ENCODE results near the gene MYH14. TPM values are rescaled to one million over a fixed set of nuclear protein-coding genes. Genes with fewer than 3 reads are reported as not detected.
A peak's percentile ranks its signal among the peaks of the same experiment; 100 is the strongest.

The MYH14 gene
- total RNA-seq, 1 donor from 2014 or later: 121 TPM

GRCh38 chr19:50190439-50190891 lies 13.0 kb upstream of the MYH14 start:
- ATAC-seq (ENCODE audit: poor library complexity) (peak; percentile 38), DNase-seq (no peak)

DNA sequence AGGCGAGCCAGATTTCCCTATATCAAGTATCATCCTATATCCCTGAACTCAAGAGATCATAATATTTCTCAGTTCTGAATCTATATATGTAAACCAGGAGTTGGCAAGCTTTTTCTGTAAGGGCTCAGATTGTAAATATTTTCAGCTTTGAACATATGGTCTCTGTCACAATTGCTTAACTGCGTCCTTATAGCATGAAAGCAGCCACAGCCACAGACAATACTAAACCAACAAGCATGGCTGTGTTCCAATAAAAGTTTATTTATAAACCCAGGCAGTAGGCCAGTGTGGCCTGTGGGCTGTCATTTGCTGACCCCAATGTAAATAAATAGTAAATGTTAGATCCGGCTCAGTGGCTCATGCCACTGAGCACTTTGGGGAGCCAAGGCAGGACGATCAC lies 12.2 kb upstream of the MYH14 start:
- intact Hi-C loops (cut with DNase I): no loop called here
- DNase-seq (no peak), ATAC-seq (ENCODE audit: poor library complexity) (peak; percentile 80)

More at GRCh38 chr19:50190439-50190891, 13.0 kb upstream of the MYH14 start:
- intact Hi-C loops (cut with DNase I): no loop called here

DNA sequence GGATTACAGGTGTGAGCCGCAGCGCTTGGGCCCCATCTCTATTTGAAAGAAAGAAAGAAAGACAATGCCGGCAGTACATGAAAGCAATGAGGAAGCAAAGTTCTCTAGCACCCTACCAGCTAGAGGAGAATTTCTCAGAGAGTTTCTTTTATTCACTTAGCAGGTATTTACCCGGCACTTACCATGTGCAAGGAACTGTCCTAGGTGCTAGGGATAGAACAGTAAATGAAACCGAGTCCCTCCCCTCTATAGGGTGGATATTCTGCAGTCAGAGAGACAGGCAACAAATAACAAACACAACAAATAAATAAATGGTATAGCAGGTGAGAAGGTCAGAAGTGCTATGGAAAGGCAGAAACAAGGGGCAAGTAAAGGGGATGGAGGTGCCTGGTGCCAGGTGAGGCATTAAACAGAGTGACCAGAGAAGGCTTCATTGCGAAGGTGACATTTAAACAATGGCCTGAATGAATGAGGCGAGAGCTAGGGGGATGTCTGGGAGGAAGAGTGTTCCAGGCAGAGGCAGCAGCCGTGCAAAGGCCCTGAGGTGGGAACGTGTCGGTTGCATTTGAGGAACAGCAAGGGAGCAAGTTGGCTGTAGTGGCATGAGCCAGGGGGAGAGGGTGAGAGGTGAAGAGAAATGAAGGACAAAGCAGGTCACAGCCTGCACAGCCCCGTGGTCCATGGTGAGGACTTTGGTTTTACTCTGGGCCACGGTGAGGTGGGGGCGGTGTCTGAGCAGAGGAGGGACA lies 10.8 kb upstream of the MYH14 start:
- intact Hi-C loops (cut with DNase I): no loop called here
- ATAC-seq (ENCODE audit: poor library complexity): no peak
- DNase-seq: no peak

- DNase-seq (no peak), ATAC-seq (ENCODE audit: poor library complexity) (no peak)
- intact Hi-C loops (cut with DNase I): no loop called here
Observed at GRCh38 chr19:50195224-50195623, 8.2 kb upstream of the MYH14 start.

- intact Hi-C loops (cut with DNase I): no loop called here
- ATAC-seq (ENCODE audit: poor library complexity) (no peak), DNase-seq (no peak)
Observed at GRCh38 chr19:50196322-50196932, 7.0 kb upstream of the MYH14 start.

DNA sequence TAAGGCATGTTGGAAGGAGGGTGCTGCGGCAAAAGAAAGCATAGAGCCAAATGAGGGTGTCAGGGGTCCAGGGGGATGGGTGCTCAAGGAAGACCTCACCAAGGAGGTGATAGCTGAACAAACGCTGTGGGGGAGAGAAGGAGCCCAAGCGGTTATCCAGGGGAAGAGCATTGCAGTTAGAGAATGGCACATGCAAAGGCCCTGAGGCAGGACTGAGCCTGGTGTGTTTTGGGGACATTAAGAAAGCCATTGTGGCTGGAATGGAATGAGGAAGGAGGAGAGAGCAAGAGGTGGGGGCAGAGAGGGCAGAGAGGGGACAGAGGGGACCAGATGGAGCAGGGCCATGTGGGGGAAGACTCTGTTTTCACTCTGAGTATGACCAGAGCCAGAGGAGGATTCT lies 6.1 kb upstream of the MYH14 start:
- intact Hi-C loops (cut with DNase I): no loop called here
- ATAC-seq (ENCODE audit: poor library complexity) (no peak), DNase-seq (no peak)

- DNase-seq (no peak), ATAC-seq (ENCODE audit: poor library complexity) (peak; percentile 57)
- intact Hi-C loops (cut with DNase I): no loop called here
Observed at GRCh38 chr19:50198431-50199258, 4.8 kb upstream of the MYH14 start.

DNA sequence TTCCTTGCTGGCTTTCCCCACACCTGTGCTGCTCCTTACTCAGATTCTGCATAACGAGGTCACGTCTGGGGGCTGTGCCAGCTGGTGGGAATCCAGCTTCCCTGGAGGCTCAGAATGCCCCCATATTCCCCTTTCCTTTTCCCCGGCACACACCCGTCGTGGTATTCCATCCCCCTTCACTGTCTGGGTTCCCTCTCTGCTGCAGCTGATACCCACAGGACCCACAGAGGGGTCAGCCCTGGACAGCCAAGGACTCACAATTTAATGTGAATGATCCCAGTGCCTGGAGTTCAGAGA lies 4.2 kb upstream of the MYH14 start:
- no peak for DNase-seq
- intact Hi-C loops (cut with DNase I): no loop called here
- peak; percentile 7 for ATAC-seq (ENCODE audit: poor library complexity)

GRCh38 chr19:50202386-50202785 lies 1.0 kb upstream of the MYH14 start:
- intact Hi-C loops (cut with DNase I): no loop called here
- ATAC-seq (ENCODE audit: poor library complexity) (no peak), DNase-seq (no peak)

GRCh38 chr19:50202962-50203280 lies 501 bp upstream of the MYH14 start:
- DNase-seq (no peak), ATAC-seq (ENCODE audit: poor library complexity) (no peak)
- intact Hi-C loops (cut with DNase I): no loop called here

DNA sequence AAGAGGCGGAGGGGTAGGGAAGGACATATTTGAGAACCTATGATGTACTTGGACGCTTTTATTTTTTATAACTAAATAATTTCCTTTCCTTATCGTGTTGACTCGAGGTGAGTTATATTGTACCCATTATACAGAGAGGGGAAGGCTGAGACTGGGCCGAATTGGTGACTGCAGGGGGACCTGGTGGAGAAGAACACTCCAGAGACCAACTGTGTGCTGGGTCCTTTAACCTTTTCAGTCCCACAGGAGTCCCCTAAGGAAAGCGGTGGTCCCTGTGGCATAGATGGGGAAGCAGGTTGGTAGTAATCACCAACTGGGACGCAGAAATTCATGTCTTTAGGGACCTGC lies 633 bp downstream of the MYH14 start:
- DNase-seq: no peak
- intact Hi-C loops (cut with DNase I): no loop called here
- no peak for ATAC-seq (ENCODE audit: poor library complexity)

- ATAC-seq (ENCODE audit: poor library complexity) (peak; percentile 76), DNase-seq (peak; percentile 78)
- intact Hi-C loops (cut with DNase I): no loop called here
Observed at GRCh38 chr19:50204811-50205675, 1.6 kb downstream of the MYH14 start.

GRCh38 chr19:50205681-50206138 lies 2.3 kb downstream of the MYH14 start:
- ATAC-seq (ENCODE audit: poor library complexity) (no peak), DNase-seq (no peak)
- intact Hi-C loops (cut with DNase I): no loop called here

DNA sequence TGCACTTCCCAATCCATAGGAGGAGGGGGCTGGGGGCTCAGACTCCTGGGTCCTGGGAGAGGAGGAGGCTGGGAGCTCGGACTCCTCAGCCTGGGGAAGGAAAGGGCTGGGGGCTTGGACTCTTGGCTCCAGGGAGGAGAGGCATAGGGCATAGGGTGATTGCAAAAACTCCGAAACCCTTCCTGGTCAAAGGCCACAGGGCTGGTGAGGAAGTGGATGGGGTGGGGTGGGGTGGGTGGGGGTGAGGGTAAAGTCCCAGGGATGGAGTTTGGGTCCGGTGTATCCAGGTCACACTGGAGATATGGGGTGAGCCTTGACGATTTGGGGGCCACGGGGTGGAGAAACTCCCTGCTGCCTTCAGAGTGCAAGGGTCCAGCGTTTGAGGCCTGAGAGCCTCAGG lies 2.8 kb downstream of the MYH14 start:
- intact Hi-C loops (cut with DNase I): no loop called here
- DNase-seq: no peak

DNA sequence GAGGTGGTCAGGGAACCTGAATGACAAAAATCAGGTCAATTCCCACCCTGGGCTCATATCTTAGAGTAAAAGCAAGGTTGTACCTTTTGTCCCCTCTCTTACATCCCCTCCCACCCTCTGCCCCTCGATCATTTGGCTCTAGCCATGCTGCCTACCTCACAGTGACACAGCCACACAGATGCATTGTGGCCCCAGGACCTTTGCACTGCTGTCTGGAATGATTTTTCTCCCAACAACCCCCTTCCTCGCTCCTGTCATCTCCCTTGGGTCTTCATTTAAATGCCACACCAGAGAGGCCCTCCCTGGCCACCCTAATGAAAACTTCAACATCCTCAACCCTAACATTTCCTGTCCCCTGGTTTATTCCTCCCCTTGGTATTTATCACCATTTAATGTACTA lies 4.3 kb downstream of the MYH14 start:
- intact Hi-C loops (cut with DNase I): no loop called here
- ATAC-seq (ENCODE audit: poor library complexity) (no peak), DNase-seq (no peak)

More for the DNA sequence above, 2.8 kb downstream of the MYH14 start:
- ATAC-seq (ENCODE audit: poor library complexity): no peak

DNA sequence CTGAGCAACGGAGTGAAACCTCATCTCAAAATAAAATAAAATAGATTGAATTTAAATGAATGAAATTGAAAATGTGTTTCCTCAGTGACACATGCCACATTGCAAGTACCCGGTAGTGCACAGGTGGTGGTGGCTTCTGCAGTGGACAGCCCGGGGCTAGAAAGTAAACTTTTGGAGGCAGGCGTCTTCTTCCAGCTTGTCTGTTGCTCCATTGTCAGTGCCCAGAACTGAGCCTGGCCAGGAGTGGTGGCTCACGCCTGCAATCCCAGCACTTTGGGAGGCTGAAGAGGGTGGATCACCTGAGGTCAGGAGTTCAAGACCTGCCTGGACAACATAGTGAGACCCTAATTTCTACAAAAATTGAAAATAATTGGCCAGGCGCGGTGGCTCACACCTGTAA lies 5.7 kb downstream of the MYH14 start:
- ATAC-seq (ENCODE audit: poor library complexity): no peak
- intact Hi-C loops (cut with DNase I): no loop called here

GRCh38 chr19:50210425-50210824 lies 7.0 kb downstream of the MYH14 start:
- DNase-seq (no peak), ATAC-seq (ENCODE audit: poor library complexity) (no peak)
- intact Hi-C loops (cut with DNase I): no loop called here

More for the DNA sequence above, 5.7 kb downstream of the MYH14 start:
- DNase-seq: no peak

- no peak for ATAC-seq (ENCODE audit: poor library complexity)
- intact Hi-C loops (cut with DNase I): no loop called here
- no peak for DNase-seq
Observed at GRCh38 chr19:50213925-50214324, 10.5 kb downstream of the MYH14 start.

Data from Right ventricle myocardium superior (tissue), 1 donor.